T-helper 9 cell (primary cell): ENCODE measurements around the gene NLGN3.

Source experiments
- DNase-seq: peaks from one replicate; pipeline ENCODE4 v3.0.0-alpha.2; 2020
- total RNA-seq, 2 donors: gene quantifications; one replicate each; lab custom pipeline; 2026; lab: John Stamatoyannopoulos, UW

NLGN3 gene
- total RNA-seq, result 2.1 to 2.9 reads per million in 2 donors

- no peak for DNase-seq
Measured at GRCh38 chrX:71144651-71145050, at the start of gene NLGN3. Gene NLGN3, plus strand, starts transcription at chrX:71144841. Its CDS starts 2,909 bp downstream, at chrX:71147750.

DNA sequence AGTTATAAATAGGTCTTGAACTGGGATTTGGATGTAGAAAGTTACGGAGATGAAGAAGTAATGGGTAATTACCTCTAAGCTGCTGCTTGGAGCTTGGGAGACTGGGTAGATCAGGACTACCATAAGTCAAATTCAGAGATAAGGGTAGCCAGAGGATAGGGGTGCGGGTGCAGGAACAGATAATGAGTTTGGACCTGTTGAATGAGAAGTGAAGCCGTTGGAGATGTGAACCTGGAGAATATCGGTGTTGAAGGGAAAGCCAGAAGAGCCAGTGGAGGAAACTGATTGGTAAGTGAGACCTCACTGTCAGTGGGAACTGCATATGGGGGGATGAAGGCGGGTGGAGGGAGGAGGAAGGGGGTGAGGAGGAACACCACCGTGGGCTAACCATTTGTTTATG is 49.6 kb upstream of the NLGN3 start:
- DNase-seq, result no peak

DNA sequence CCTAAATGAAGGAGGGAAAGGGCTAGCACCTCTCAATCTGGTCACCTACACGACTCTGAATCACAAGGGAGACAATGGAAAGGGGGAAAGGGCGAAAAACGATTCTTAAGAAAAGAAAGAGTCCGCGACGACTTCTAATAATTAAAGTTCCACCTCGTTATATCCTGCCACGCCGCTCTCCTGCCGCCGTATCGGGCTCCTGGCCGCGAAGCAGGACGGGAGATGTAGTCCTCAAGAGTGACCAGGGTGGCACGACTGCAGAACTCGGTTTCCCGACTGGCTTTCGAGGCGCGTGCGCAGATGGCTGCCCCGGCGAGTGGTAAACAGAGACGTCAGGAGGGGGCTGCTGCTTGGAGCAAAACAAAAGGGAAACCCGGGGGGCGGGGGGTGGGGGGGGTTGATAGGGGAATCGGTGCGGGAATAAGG is 49.1 kb upstream of the NLGN3 start, which contains the start of gene FOXO4:
Gene FOXO4, plus strand, starts transcription at position 297 of the 426 bp plus-strand sequence. CDS start 678 bp downstream, outside the sequence.
- peak; percentile 85 for DNase-seq

- no peak for DNase-seq
Measured at GRCh38 chrX:71095981-71096759, 48.5 kb upstream of the NLGN3 start.

DNA sequence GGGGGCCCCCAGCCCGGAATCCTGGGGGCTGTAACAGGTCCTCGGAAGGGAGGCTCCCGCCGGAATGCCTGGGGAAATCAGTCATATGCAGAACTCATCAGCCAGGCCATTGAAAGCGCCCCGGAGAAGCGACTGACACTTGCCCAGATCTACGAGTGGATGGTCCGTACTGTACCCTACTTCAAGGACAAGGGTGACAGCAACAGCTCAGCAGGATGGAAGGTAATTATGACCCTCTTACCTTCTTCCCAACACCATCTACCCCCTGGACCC is 47.9 kb upstream of the NLGN3 start:
- DNase-seq, result no peak

- peak; percentile 83 for DNase-seq
Measured at GRCh38 chrX:71098302-71098701, 46.3 kb upstream of the NLGN3 start.

GRCh38 chrX:71098951-71099506 is 45.6 kb upstream of the NLGN3 start:
- no peak for DNase-seq

DNA sequence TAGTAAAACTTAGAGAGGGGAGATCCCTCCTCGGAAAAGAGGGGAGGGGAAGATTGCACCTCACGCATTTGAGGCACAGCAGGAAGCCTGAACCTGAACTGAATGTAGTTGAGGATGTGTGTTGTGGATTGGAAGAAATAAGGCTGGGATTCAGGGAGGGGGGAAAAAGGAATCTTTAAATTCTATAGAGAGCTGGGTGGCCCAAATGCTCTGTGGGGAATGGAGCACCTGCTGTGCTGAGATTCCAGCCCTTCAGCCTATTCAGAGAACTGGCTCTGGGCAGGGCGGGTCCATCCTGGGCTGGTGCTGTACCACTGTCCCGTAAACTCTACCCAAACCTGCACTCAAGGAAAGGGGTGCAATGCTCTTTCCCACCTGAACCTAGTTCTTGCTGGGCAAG is 44.9 kb upstream of the NLGN3 start:
- DNase-seq, result no peak

GRCh38 chrX:71100581-71101505 is 43.8 kb upstream of the NLGN3 start:
- no peak for DNase-seq

DNA sequence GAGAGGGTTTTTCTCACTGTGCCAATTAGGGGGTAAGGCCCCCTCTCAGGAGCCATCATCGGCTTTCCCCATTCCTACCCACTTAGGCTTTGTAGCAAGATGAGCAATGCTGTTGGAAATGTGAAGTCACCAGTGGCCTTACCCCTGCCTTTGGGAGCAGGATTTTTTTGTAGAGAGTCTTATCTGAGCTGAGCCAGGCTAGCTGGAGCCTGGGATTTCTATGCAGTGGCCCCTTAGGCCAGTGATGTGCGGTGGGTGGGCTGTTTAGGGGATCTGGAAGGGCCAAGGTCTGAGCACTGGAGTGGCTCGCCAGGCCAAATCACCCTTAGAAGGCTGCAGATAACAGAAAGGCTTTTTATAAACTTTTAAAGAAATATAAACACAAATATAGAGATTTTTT is 42.3 kb upstream of the NLGN3 start:
- DNase-seq, result no peak

GRCh38 chrX:71103110-71103983 is 41.3 kb upstream of the NLGN3 start:
- peak; percentile 59 for DNase-seq

DNA sequence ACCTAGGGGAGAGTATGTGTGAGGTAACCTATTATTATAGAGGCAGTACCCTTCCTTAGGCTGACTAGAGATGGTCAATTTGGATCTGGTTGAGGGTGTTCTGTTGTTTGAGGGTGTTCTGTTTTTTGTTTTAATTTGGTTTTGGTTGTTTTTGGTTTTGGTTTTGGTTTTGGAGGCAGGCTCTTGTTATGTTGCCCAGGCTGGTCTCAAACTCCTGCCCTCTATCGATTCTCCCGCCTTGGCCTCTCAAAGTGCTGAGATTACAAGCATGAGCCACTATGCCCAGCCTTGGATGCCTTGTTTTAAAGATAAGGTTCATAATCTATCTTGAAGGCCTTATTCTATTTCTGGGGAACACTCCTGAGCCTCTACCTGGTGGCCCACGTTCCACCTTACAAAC is 39.0 kb upstream of the NLGN3 start:
- DNase-seq, result no peak

DNA sequence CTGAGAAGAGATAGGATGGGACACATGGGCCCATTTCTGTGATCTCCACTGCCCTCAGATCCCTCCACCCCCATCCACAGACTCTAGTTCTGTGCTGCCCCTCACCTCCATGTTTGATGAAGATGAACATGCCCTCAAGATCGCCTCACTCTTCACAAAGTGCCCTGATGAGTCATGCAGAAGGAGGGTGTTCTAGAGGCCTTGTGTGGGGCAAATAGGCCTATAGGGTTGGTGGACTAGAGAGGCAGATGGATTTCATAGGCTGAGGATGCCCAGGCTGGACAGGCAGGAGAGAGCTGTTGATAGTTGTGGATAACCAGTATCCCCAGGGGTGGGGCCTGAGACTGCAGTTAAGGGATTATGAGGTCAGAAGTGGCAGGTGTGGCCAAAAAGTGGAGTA is 38.2 kb upstream of the NLGN3 start, which contains the start of gene CXorf65:
Gene CXorf65, minus strand, starts transcription at position 314 of the 400 bp plus-strand sequence. Its CDS starts 184 bp downstream, at position 130.
- DNase-seq, result no peak

DNA sequence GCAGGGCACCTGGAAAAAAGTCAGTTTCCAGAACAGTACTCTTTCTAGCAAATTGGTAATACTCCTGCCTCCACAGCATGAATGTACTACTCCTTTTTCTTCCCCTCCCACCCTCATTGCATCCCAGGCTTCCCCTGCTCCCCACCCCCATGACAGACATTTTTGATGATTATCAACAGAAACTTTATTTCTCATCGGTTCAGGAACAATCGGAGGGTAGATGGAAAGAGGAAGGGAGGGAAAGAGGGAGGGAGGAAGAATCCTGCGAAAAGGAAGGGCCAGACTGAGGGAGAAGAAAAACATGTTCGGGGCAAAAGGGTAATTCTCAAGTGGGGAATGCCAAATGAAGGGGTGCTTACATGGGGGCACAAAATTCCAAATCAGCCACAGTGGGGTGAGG is 37.4 kb upstream of the NLGN3 start:
- DNase-seq, result no peak

DNA sequence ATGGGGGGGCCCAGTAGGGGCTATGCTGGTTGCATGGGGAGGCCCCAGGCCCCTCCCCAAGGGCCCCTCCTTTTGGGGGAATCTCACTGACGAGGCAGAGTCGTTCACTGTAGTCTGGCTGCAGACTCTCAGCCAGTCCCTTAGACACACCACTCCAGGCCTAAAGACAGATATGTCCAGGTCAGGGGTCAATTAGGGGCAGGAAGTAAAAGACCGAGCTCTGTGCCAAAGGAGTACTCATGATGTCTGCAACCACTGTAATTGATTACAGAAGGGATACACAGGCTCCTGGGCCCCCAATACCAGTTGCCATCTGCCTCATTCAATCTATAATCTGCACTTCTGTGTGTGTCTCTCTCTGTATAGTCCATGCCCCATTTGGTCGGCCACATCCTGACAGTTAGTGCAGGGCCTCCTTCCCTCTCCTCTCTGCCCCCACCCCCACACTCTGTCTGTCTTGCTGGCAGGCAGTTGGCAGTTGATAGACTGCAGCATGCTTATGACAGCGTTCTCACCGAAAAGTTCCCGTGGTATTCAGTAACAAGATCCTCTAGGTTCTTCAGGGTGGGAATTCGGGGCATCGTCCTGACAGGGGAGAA is 36.8 kb upstream of the NLGN3 start:
- DNase-seq, result peak; percentile 31

DNA sequence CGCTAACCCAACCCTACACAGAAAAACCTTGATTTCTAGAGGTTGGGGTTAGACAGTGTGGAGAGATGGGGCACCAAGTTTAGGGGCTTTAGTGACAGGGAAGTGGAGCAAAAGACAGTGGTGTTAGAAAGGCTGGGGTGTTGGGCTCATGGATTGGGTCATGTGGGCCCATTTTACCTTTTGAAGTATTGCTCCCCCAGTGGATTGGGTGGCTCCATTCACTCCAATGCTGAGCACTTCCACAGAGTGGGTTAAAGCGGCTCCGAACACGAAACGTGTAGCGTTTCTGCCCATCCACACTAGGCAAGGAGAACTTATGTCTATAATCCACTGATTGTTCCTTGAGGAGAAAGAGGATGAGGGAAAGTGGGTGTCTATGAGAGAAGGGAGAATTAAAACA is 35.6 kb upstream of the NLGN3 start:
- no peak for DNase-seq

DNA sequence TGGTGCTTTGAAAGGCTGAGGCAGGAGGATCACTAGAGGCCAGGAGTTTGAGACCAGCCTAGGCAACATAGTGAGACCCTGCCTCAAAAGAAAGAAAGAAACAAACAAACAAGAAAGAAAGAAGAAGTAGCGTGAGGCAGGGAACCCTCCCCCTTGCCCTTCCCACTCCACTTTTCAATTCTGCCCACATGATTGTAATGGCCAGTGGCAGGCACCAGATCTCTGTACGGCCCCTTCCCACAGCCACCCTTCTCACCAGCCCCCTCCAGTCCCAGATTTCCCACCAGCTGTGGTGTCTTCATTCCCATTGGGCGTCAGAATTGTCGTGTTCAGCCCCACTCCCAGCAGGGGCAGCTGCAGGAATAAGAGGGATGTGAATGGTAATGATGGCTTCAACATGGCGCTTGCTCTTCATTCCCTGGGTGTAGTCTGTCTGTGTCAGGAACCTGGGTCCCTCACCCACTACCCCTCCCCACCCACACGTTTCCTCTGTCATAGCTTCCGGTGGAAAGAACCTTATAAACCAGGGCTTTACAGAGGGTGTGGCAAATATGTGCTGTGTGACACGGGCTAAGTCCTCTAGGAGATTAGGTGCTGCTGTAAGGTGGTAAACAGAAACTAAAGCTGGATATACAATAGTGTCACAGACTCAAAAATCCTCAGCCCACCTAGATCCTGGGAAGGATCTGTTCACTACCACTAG is 33.3 kb upstream of the NLGN3 start, which contains the start of gene IL2RG:
Gene IL2RG, minus strand, starts transcription at position 437 of the 703 bp plus-strand sequence. Its CDS starts 38 bp downstream, at position 399.
- peak; percentile 72 for DNase-seq

GRCh38 chrX:71111921-71112431 is 32.7 kb upstream of the NLGN3 start:
- peak; percentile 25 for DNase-seq

GRCh38 chrX:71117358-71117757 is 27.3 kb upstream of the NLGN3 start:
- DNase-seq, result no peak
